Measurements from ENCODE around the gene DVL1. TPM values are rescaled to one million over a fixed set of nuclear protein-coding genes. Genes with fewer than 3 reads are reported as not detected.

The DVL1 gene
- total and polyA plus RNA-seq, 2 of the 13 experiments (the other 11 are each of a cell fraction or from before 2014, with no cell fraction given): 30.8 to 60.4 TPM

- ATAC-seq (peak; percentile 56), DNase-seq (ENCODE audit: low spot score) (no peak), FAIRE-seq (no peak)
- H3K9ac ChIP-seq (ENCODE audit: insufficient read depth, low read depth, low read length): peak within 1 kb of the TSS; percentile 56
- 0 out of 5 replicates have a peak, but pooled peaks cover 0 to 4% of the 10 kb centered on the region in 2 experiments for H3K27me3 ChIP-seq (ENCODE audit: control insufficient read depth in 1 of 2, insufficient read depth in 2 of 2, low read length in 2 of 2)
- in situ Hi-C loops (cut with HindIII; ENCODE audit: extremely low pct_ligation_motif_present, low pct_unique_long_range_greater_than_20kb) (no loop called here), intact Hi-C loops (cut with micrococcal nuclease; ENCODE audit: unreplicated experiment) (no loop called here)
- H3K4me2 ChIP-seq (ENCODE audit: low read depth, low read length): peak within 1 kb of the TSS; percentile 87
- no peak within 1 kb of the TSS for H2AFZ ChIP-seq (ENCODE audit: low read length)
- ChIA-PET CTCF (ENCODE audit: low intra/inter-chr PET ratio, low total read pairs) (no interaction called here), POLR2A (interaction anchor here (1.0 to 1.8 kb wide), 4 partner anchors 13 to 100 kb away, joined by 3 to 7 read pairs (median 6); no protein-coding TSS in a partner anchor)
- peaks cover 1% of the 10 kb centered on the region for H3K79me2 ChIP-seq (ENCODE audit: insufficient read depth, low read length)
- H3K36me3 ChIP-seq (replicated peaks in 1 of 2; ENCODE audit: control insufficient read depth in 1 of 2, insufficient read depth in 2 of 2, low read length in 2 of 2): peaks cover 0 to 3% of the 10 kb centered on the region in 2 experiments; a peak in 1 of 5 replicates
- 7% methylated on average over 5 of the region's 41 CpGs for WGBS (ENCODE audit: low lambda C conversion rate)
- no peaks in the 10 kb centered on the region for H3K9me3 ChIP-seq (ENCODE audit: low read length)
- peak within 1 kb of the TSS; percentile 13 to 58 (median 47); a peak in 4 of 6 replicates for H3K4me3 ChIP-seq (replicated peaks in 1 of 3; ENCODE audit: insufficient read depth in 1 of 3, low read depth in 2 of 3, low read length in 3 of 3)
- no TSS peak for BruUV-seq (replicated peaks)
- H3K4me1 ChIP-seq (ENCODE audit: insufficient read depth, low read length): peaks cover 26% of the 10 kb centered on the region
- H4K20me1 ChIP-seq (ENCODE audit: insufficient read depth, low read length): peaks cover 7% of the 10 kb centered on the region; the same call in 1 of the 2 replicates
- no peak within 1 kb of the TSS for H3K27ac ChIP-seq (ENCODE audit: extremely low read length, insufficient read depth, low read length)
- TF ChIP-seq ZNF362 (CRISPR knock-in tag; IDR thresholded peaks at IDR 0.05; ENCODE audit: borderline replicate concordance) (no peak), ZNF558 (CRISPR knock-in tag; IDR thresholded peaks at IDR 0.05; ENCODE audit: borderline replicate concordance) (0 out of 2 replicates have a peak, but pooled peaks have one; percentile 19), ZNF331 (CRISPR knock-in tag; IDR thresholded peaks at IDR 0.05) (no peak), DBP (CRISPR knock-in tag; IDR thresholded peaks at IDR 0.05; ENCODE audit: not compliant biosample characterization) (no peak), SP140L (CRISPR knock-in tag; IDR thresholded peaks at IDR 0.05; ENCODE audit: borderline replicate concordance) (no peak), RFX1 (IDR thresholded peaks at IDR 0.05) (no peak), FOSL1 (CRISPR knock-in tag; IDR thresholded peaks at IDR 0.05; ENCODE audit: borderline replicate concordance) (no peak), KDM4B (CRISPR knock-in tag; IDR thresholded peaks at IDR 0.05) (no peak), ZFYVE20 (CRISPR knock-in tag; IDR thresholded peaks at IDR 0.05; ENCODE audit: borderline replicate concordance, low read depth) (no peak), ZNF512B (CRISPR knock-in tag; IDR thresholded peaks at IDR 0.05; ENCODE audit: borderline replicate concordance) (no peak), ZNF335 (CRISPR knock-in tag; IDR thresholded peaks at IDR 0.05) (peak; percentile 61; the same call in 1 of the 2 replicates), SOX5 (CRISPR knock-in tag; IDR thresholded peaks at IDR 0.05; ENCODE audit: borderline replicate concordance) (no peak), POGK (CRISPR knock-in tag; conservative IDR thresholded peaks at IDR 0.05) (no peak), CREM (IDR thresholded peaks at IDR 0.05) (no peak), CREM (CRISPR knock-in tag; IDR thresholded peaks at IDR 0.05) (no peak)
- TF ChIP-seq, protein P1, sequence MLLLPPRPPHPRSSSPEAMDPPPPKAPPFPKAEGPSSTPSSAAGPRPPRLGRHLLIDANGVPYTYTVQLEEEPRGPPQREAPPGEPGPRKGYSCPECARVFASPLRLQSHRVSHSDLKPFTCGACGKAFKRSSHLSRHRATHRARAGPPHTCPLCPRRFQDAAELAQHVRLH (CRISPR knock-in tag; IDR thresholded peaks at IDR 0.05; ENCODE audit: borderline replicate concordance, low read depth): no peak
These were observed 17.9 kb downstream of the DVL1 start, which contains the start of gene TAS1R3 for GRCh38 chr1:1331068-1331965. TAS1R3 (plus strand) TSS chr1:1331280; CDS start chr1:1331346, 66 bp downstream.

All from HepG2 (cell line).